Epidermal melanocyte (primary cell): Measurements from ENCODE around the gene DRAM1.
"Not testable (repeated sequence)": the region's sequence is repeated elsewhere in the genome, so short reads cannot be mapped to it uniquely, and the experiment has no call there.

Experiments
- DNase-seq: peaks from one replicate; pipeline ENCODE4 v3.0.0; 2011; ENCODE audit warnings: low spot score; ENCODE audit not compliant: insufficient read length

Gene DRAM1

DNA sequence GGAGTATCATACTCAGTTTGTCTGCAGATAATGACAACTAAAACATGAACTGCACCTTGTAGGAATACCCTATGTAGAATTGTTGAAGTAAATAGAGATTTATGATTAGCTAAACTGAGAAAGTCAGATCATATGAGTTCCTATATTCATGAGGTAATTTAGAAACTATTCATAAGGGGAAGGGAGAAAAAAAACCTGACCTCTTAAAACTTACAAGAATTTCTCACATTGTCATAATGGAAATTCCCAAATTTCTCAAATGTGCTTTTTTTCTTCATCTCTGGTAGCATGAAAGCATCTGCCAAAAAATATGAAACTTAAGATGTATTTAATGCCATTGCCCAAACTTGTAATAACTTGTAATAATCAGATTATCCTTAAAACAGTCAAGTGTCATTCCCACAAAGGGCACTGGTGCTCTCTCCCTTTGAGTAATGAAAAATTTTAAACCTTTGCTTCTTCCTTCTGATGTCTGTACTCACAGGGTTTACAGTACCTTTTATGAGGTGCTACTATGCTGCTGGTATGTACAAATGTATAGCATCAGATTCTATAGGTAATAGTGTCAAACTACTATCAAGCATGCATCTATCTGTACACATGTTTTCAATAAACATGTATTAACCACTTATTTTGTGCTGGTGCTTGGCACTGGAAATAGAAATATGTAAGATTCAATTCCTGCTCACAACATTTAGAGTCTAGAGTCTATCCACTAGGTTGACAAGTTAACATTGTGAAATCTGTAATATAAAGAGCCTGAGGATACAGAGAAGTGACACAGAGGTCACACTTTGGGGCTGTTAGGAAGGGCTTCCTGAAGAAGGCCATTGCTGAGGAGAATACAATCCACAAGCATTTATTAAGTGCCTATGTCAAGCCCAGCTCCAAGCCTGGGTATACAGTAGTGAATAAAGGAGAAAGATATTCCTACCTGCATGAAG is 17.4 kb upstream of the DRAM1 start:
- DNase-seq, result no peak

DNA sequence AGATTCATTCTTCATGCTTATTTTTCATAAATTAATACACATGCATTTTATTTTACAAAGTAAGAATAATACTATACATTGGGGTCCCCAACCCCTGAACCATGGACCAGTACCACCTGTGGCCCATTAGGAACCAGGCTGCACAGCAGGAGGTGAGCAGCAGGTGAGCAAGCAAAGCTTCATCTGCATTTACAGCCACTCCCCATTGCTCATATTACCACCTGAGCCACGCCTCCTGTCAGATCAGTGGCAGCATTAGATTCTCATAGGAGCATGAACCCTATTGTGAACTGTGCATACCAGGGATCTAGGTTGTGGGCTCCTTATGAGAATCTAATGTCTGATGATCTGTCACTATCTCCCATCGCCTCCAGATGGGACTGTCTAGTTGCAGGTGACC is 15.7 kb upstream of the DRAM1 start:
- DNase-seq, result not testable (repeated sequence)

DNA sequence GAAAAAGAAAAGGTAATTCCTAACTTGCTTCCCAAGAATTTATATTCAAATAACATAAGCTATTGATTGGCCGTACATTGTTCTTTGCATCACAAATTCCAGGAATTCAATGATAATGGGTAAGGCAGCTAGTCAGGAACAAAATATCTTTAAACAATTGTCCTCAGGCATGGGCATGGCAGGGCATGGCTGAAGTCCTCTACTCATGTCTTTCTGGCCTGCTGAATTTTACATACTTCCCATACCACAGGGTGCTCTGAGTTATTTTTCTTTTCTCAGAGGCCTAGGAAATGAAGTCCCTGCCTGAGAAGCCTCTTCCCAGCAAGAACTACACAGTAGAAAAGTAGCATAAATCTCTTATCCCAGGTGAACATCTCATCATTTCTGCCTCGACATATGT is 15.1 kb upstream of the DRAM1 start:
- no peak for DNase-seq

DNA sequence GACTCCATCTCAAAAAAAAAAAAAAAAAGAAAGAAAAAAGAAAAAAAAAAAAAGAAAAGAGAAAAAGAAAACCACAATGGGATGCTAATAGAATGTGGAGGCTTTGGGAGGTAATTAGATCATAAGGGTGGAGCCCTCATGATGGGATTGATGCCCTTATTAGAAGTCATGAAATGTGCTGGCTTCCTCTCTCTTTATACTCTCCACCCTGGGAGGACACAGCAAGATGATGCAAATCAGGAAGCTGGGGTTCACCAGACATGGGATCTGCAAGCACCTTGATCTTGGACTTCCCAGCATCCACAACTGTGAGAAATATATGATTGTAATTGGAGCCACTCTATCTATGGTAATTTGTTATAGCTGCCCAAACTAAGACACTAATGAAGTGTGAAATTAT is 13.4 kb upstream of the DRAM1 start:
- no peak for DNase-seq

DNA sequence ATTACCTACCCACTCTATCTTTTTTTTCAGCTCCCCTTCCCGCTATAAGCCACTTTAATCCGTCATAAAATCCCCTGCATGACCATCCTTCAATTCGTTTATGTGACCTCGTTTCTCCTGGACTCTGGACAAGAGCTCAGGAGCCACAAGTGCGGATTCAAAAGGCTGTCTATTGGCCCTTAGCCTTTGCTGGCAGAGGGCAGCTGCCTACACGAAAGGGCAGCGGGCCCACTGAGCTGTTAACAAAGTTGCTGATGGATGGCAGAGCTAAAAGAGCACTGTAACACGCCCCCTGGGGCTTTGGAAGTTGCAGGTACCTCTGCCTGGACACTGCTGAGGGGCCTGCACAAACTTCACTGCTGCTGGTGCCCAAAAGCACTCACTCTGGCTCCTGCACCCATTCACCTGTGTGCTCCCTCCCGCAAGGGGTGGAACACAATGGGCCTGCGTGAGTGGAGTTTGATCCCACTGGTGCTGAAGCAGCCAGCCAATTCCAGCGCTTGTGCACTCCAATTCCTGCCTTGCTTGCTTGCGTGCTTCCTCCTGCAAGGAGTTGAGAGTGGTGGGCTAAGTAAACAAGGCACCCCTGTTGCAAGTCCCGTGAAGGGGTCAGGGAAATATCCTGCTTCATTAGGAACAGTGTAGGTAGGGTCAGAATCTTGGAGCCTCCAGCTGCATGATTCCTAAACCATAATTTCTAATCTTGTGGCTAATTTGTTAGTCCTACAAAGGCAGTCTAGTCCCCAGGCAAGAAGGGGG is 10.6 kb upstream of the DRAM1 start:
- no peak for DNase-seq

DNA sequence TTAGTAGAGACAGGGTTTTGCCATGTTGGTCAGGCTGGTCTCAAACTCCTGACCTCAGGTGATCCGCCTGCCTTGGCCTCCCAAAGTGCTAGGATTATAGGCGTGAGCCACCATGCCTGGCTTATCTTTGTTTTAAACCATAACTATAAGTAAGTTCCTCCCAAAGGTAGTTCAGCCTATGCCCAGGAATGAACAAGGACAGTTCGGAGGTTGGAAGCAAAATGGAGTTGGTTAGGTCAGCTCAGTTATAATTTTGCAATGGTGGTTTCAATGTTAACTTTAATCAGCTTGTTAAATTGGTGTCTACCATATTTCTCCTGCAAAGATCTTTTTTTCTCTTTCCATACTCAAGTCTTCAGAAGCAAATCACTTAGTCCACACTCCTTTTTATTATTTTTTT is 9.8 kb upstream of the DRAM1 start:
- not testable (repeated sequence) for DNase-seq

DNA sequence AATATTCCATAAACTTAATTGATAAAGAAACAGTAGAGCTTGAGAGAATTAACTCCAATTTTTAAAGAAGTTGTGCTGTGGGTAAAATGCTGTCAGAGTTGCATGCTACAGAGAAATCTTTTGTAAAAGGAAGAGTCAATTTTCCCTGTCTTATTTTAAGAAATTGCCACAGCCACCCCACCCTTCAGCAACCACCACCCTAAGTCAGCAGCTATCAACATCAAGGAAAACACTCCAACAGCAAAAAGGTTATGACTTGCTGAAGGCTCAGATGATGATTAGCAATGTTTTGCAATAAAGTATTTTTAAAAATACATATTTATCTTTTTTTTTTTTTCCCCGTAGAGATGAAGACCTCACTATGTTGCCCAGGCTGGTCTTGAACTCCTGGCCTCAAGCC is 6.5 kb upstream of the DRAM1 start:
- no peak for DNase-seq

DNA sequence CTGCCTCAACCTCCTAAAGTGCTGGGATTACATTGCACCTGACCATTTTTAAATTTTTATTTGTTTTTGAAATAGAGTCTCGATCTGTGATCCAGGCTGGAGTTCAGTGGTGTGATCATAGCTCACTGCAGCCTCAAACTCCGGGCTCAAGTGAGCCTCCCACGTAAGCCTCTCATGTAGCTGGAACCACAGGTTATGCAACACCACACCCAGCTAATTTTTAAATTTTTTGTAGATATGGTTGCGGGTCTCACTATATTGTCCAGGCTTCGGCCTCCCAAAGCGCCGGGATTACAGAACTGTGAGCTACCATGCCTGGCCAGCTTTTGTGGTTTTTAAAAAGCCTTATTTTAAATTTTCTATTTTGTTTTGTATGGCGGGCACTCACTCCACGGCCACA is 2.2 kb upstream of the DRAM1 start:
- DNase-seq, result no peak

DNA sequence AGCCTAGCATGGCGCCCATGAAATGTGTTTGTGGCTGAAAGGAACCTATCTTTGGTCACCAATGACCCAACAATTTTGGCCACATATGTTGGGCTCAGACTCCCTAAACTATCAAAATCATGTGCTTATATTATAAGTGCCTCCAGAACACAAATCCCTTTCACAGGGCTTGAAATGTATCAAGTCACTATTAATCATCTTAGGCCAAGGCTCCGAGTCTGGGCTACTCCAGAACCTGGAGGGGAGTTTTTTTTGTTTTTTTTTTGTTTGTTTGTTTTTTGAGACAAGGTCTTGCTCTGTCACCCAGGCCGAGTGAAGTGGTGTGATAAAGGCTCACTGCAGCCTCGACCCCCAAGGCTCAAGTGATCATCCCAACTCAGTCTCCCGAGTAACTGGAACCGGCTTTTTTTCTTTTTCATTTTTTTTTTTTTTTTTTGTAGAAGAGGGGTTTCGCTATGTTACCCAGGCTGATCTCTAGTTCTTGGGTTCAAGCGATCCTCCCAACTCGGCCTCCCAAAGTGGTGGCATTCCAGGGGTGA is 989 bp upstream of the DRAM1 start:
- no peak for DNase-seq

DNA sequence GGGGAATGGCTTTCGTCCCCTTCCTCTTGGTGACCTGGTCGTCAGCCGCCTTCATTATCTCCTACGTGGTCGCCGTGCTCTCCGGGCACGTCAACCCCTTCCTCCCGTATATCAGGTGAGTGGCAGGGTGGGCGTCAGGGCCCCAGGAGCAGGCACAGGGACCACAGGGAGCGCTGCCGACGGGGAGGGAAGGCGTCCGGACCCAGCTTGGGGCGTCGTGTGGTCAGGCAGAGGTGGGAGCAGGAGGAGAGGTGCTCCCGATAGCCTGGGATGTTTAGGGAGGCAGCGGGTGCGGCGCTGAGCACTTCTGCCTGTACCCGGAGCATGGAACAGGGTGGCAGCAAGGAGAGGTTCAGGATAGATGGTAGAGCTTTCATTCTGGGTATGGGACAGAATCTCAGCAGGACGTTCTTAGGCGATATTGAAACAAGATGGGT is 444 bp downstream of the DRAM1 start:
- no peak for DNase-seq

DNA sequence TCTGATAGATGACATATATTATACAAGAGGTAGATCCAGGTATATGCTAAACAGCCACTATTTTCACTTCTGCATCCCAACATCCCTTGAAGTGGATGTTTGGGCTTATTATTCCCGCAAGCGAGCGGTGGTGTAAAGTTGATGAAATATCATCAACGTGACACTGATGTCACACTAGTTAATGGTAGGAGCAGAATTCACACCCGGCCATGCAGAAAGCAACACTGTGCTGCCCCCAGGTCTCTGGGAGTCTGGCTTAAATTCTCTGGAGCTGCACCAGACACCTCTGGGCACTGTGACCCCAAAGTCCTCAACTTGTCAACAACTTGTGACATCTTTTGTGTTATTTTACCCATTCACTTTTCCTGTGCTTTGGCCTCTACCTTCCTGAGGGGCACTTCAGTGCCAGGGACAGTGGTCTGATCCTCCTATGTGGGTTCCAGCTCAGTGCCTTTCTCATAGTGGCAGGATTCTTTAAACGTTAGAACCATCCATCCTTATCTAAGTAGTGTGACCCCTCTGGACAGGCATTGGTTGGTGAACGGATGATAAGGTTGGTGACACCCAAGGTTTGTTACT is 952 bp downstream of the DRAM1 start:
- DNase-seq, result no peak

DNA sequence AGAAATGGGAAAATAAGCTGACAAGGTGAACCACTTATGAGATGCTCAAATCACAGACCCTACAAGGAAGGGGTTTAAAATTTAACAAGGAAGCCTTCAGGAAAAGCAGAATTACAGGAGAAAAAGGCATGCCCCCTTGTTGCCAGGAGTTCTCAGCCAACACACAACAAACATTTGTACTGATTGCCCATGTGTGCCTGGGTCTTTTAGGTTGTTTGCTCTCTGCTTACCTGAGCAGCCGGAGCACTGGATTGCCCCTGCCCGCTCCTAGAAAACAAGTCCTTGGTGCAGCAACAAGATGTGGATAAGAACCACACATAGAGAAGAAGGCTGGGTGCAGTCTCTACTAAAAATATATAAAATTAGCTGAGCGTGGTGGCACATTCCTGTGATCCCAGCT is 3.4 kb downstream of the DRAM1 start:
- DNase-seq, result no peak

DNA sequence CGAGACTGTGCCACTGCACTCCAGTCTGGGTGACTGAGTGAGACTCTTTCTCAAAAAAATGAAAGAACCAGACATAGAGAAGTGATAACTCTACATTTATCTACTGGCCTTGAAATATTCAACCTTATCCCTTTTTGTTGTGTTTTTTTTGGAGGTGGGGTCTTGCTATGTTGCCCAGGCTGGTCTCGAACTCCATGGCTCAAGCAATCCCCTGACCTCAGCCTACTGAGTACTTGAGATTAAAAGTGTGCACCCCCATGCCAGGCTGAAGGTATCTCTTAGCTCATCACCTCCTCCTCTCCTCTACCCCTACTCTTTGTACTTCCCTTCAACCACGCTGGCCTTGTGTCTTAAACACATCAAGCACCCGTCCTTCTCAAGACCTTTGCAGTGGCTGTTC is 3.8 kb downstream of the DRAM1 start:
- no peak for DNase-seq

DNA sequence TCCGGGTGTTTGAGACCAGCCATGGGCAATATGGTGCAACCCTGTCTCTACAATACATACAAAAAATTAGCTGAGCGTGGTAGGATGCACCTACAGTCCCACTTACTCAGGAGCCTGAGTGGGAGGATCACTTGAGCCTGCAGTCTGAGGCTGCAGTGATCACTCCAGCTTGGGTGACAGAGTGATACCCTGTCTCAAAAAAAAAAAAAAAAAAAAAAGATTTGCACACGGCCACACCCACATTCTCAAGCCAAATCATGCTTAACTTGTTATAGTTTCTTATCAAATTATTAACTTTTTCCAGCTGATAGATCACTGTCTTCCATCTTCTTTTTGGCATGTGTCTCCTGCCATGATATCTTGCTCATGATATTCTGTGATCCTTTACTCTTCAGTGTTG is 6.8 kb downstream of the DRAM1 start:
- DNase-seq, result no peak

DNA sequence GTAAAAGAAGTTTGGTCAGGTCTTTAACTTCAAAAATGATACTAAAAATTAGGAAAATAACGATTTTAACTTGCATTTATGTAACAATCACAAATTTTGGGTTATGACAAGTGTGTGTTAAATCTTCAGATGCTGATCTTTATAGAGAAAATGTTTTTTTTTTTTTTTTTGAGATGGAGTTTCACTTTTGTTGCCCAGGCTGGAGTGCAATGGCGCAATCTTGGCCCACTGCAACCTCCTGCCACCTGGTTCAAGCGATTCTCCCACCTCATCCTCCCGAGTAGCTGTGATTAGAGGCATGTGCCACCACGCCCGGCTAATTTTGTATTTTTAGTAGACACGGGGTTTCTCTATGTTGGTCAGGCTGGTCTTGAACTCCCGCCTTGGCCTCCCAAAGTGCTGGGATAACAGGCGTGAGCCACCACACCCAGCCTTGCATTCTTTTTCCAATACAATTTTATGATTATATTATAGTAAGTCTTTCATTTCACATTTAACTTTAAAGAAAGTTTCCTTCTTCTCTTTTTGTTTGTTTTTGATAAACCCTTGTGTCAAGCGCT is 7.5 kb downstream of the DRAM1 start:
- not testable (repeated sequence) for DNase-seq

DNA sequence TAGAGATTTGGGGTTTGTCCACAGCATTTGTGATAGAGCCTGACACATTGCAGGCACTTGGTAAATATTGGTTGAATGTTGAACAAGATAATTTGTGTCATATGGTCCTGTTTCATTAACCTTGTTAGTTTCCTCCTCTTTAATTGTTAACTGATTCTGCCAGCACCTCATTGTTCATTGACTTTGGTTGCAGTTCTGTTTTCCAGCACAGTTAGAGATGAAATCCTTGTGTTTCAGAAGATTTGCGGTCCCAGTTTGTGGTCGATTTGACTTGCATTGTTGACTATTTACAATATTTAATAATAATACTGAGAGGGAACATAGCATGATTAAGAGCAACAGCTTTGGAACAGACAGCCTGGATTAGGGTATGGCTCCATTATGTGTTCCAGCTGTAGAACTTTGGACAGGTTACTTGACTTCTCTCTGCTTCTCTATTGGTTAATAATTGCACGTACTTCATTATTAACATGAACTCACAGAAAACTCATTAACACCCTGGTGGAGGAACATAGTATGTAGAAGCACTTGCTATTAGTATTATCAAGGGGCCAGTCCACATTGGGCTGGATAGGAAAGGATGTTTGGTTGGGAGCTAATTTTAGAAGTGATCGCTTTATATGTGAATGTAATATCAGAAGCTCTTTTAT is 8.7 kb downstream of the DRAM1 start:
- no peak for DNase-seq

DNA sequence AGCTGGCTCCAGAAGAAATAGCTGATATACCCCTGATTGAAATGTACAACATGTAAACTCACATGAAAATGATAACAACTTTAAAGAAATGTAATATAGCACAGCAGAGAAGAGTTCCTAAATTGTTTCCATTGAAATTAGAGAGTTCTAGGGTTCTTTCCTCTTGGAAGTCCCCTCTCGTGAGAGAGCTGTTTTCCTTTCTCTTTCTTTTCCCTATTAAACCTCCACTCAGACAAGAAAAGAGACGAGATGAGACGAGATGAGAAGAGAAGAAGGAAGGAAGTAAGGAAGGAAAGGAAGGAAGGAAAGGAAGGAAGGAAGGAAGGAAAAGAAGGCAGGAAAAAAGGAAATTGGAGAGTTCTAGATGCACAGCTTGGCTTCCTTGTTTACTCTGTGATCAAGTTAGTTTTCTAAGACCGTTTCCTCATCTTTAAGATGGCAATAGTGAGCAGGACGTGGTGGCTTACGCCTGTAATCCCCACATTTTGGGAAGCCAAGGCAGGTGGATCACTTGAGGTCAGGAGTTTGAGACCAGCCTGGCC is 11.9 kb downstream of the DRAM1 start:
- no peak for DNase-seq

DNA sequence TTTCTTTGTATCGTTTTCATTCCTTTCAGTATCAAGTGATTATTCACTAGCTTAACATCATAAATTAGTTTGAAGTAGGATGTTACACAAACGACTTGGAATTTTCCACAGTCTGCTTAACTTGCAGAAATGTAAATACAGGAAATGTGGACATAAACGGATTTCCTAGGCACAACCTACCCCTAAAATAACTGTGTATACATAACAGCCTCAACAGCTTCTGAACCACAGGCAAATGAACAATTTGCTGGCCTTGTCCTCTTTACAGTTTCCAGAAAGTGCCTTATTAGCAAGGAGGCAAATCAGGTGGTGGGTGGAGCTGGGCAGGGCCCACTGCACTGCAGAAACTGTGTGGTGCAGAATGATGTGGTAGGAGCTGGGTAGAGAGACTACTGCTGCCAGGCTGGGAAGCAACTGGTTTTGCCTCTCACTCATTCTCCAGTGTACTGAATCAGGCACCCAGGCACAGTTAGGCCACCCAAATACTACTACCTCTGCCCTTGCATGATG is 14.1 kb downstream of the DRAM1 start:
- no peak for DNase-seq

DNA sequence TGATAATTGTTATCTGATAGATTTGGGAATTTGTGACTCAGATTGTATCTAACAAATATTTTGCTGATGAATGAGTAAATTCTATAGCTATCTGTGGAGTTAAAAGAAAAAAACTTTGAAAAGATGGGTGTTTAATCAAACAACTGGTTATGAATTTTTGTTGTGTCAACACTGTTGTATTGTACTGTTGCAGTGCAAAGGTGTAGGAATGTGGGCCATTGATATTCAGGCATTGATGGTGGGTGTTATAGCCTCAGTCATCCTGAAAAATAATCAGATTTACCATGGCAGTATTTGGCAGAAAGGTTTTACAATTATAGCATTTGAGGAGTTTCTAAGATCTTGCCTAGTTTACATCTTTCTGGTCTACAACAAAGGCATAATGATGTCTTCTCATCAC is 15.4 kb downstream of the DRAM1 start:
- DNase-seq, result no peak

DNA sequence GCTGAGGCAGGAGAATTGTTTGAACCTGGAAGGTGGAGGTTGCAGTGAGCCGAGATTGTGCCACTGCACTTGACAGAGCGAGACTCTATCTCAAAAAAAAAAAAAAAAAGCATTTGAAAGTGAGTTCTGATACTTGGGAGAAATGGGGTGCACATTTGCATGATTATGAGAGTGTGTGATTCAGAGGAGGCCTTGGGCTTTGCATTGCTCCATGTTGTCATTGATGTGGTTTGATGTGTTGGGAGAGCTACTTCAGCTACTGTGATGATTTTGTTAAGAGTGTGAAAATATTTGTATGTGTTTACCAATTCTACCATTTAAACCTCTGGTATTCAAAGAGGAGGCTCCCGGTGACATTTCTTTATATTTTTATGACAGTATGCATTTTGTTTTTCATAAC is 24.4 kb downstream of the DRAM1 start:
- DNase-seq, result no peak

DNA sequence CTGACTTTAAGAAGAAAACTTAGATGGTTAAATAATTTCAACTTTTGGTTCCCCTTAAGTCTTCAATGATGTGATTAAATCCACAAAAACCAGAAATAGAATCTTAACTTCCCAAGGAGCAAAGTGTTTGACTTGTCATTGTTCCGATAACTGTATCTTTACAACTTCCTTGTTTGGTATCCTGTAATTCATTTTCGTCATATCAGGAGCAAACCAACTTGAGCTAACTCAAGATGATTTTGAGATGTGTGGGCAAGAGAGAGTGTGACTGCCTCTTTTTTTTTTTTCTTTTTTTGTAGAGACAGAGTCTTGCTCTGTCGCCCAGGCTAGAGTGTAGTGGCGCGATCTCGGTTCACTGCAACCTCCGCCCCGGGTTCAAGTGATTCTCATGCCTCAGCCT is 25.3 kb downstream of the DRAM1 start:
- no peak for DNase-seq
